ENCODE results near the gene MTMR2. TPM values are rescaled to one million over a fixed set of nuclear protein-coding genes. Genes with fewer than 3 reads are reported as not detected.

The MTMR2 gene
- polyA plus RNA-seq, 3 donors: 1.9 to 5.1 (median 2.6) TPM

DNA sequence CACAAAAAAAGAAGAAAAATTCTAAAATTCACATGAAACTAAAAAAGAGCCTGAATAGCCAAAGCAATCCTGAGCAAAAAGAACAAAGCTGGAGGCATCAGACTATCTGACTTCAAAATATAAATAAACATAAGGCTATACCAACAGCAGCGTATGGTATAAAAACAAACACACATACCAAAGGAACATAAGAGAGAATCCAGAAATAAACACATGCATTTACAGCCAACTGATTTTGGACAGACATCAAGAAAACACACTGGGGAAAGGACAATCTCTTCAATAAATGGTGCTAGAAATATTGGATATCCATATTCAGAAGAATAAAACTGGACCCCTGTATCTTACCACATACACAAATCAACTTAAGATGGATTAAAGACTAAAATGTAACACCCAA is 2.8 kb upstream of the MTMR2 start:
- H3K4me1 Mint-ChIP-seq: peaks cover 26% of the 10 kb centered on the region
- no peak overlapping the region for H3K27ac Mint-ChIP-seq
- no peak overlapping the region for H3K4me2 ChIP-seq (replicated peaks; ENCODE audit: extremely low read depth, low read length, poor library complexity, severe bottlenecking)
- TF ChIP-seq, protein P1, sequence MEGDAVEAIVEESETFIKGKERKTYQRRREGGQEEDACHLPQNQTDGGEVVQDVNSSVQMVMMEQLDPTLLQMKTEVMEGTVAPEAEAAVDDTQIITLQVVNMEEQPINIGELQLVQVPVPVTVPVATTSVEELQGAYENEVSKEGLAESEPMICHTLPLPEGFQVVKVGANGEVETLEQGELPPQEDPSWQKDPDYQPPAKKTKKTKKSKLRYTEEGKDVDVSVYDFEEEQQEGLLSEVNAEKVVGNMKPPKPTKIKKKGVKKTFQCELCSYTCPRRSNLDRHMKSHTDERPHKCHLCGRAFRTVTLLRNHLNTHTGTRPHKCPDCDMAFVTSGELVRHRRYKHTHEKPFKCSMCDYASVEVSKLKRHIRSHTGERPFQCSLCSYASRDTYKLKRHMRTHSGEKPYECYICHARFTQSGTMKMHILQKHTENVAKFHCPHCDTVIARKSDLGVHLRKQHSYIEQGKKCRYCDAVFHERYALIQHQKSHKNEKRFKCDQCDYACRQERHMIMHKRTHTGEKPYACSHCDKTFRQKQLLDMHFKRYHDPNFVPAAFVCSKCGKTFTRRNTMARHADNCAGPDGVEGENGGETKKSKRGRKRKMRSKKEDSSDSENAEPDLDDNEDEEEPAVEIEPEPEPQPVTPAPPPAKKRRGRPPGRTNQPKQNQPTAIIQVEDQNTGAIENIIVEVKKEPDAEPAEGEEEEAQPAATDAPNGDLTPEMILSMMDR (IDR thresholded peaks at IDR 0.05): no peak
- H3K36me3 Mint-ChIP-seq: no peaks in the 10 kb centered on the region
- H3K4me3 Mint-ChIP-seq: no peak overlapping the region
- no peaks in the 10 kb centered on the region for H4K20me1 ChIP-seq (ENCODE audit: insufficient read depth, low read length)
- H3K9ac ChIP-seq (ENCODE audit: insufficient read depth, low read length, poor library complexity, severe bottlenecking): no peak overlapping the region
- H3K27ac ChIP-seq (ENCODE audit: low read depth in 1 of 2, low read length in 2 of 2): no peak overlapping the region
- no peak overlapping the region for H2AFZ ChIP-seq (ENCODE audit: insufficient read depth, low read depth, low read length, poor library complexity, severe bottlenecking)
- no CpG with 5 or more reads among the region's 1 CpG for WGBS (ENCODE audit: insufficient coverage)
- no peak overlapping the region for H3K4me3 ChIP-seq (replicated peaks in 1 of 3; ENCODE audit: low read depth in 2 of 3, low read length in 3 of 3)
- DNase-seq: no peak
- intact Hi-C loops (cut with micrococcal nuclease): no loop called here
- no peaks in the 10 kb centered on the region for H3K27me3 ChIP-seq (ENCODE audit: control insufficient read depth in 2 of 2, insufficient read depth in 2 of 2, low read length in 2 of 2)
- peaks cover 12 to 18% of the 10 kb centered on the region in 2 donors for H3K4me1 ChIP-seq (ENCODE audit: control insufficient read depth in 1 of 2, insufficient read depth in 2 of 2, low read length in 2 of 2)
- H3K79me2 ChIP-seq (ENCODE audit: insufficient read depth, low read length): no peaks in the 10 kb centered on the region
- peaks cover 2 to 14% (median 8%) of the 10 kb centered on the region in 7 donors for H3K9me3 Mint-ChIP-seq
- H3K36me3 ChIP-seq (replicated peaks in 1 of 2; ENCODE audit: control insufficient read depth in 1 of 2, insufficient read depth in 2 of 2, low read length in 2 of 2): no peaks in the 10 kb centered on the region
- peaks cover 0 to 6% of the 10 kb centered on the region in 2 donors for H3K9me3 ChIP-seq (replicated peaks in 1 of 2; ENCODE audit: control insufficient read depth in 1 of 2, insufficient read depth in 1 of 2, low read length in 2 of 2)
- peaks cover 5 to 13% (median 7%) of the 10 kb centered on the region in 3 donors for H3K27me3 Mint-ChIP-seq (ENCODE audit: low read depth in 3 of 3)

DNA sequence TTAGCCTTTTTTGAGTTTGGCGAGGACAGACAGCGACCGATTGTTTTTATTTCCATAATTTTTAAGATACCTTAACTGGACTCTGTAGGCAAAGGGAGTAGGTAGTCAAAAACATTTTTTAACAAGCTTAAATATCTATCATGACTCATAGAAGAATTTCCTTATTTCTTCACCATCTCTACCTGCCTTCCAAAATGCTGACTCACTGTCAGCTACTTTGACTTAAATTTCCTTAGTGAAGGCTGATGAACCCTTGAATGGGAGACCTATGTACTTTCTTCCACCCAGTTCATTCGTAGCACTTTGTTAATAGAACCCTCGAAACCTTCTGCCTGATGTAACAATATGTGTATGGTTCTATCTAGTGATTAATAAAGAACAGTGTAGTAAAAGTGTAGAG is 1.1 kb upstream of the MTMR2 start:
- H3K27ac ChIP-seq (ENCODE audit: low read depth in 1 of 2, low read length in 2 of 2): no peak overlapping the region
- intact Hi-C loops (cut with micrococcal nuclease): no loop called here
- H3K4me1 ChIP-seq (ENCODE audit: control insufficient read depth in 1 of 2, insufficient read depth in 2 of 2, low read length in 2 of 2): peaks cover 12 to 18% of the 10 kb centered on the region in 2 donors
- WGBS (ENCODE audit: insufficient coverage): no CpG with 5 or more reads among the region's 5 CpGs
- no peak overlapping the region for H2AFZ ChIP-seq (ENCODE audit: insufficient read depth, low read depth, low read length, poor library complexity, severe bottlenecking)
- Mint-ChIP-seq H3K27ac (no peak overlapping the region), H3K4me3 (no peak overlapping the region), H3K27me3 (ENCODE audit: low read depth in 3 of 3) (peaks cover 5 to 11% (median 7%) of the 10 kb centered on the region in 3 donors), H3K9me3 (peaks cover 0 to 7% (median 1%) of the 10 kb centered on the region in 7 donors), H3K36me3 (no peaks in the 10 kb centered on the region), H3K4me1 (peaks cover 26% of the 10 kb centered on the region)
- peak overlapping the region in 1 of 3 experiments; percentile 86 for H3K4me3 ChIP-seq (replicated peaks in 1 of 3; ENCODE audit: low read depth in 2 of 3, low read length in 3 of 3)
- no peaks in the 10 kb centered on the region for H4K20me1 ChIP-seq (ENCODE audit: insufficient read depth, low read length)
- H3K9ac ChIP-seq (ENCODE audit: insufficient read depth, low read length, poor library complexity, severe bottlenecking): no peak overlapping the region
- H3K27me3 ChIP-seq (ENCODE audit: control insufficient read depth in 2 of 2, insufficient read depth in 2 of 2, low read length in 2 of 2): no peaks in the 10 kb centered on the region
- peak in 2 of 3 donors; percentile 7 to 29 for DNase-seq
- H3K9me3 ChIP-seq (replicated peaks in 1 of 2; ENCODE audit: control insufficient read depth in 1 of 2, insufficient read depth in 1 of 2, low read length in 2 of 2): no peaks in the 10 kb centered on the region
- peaks cover 3% of the 10 kb centered on the region for H3K79me2 ChIP-seq (ENCODE audit: insufficient read depth, low read length)
- no peaks in the 10 kb centered on the region for H3K36me3 ChIP-seq (replicated peaks in 1 of 2; ENCODE audit: control insufficient read depth in 1 of 2, insufficient read depth in 2 of 2, low read length in 2 of 2)
- TF ChIP-seq, protein P1 (IDR thresholded peaks at IDR 0.05): no peak
- peak overlapping the region; percentile 88 for H3K4me2 ChIP-seq (replicated peaks; ENCODE audit: extremely low read depth, low read length, poor library complexity, severe bottlenecking)

Measured in CD14-positive monocyte (primary cell).